HG03175 (cell line): Measurements from ENCODE around the gene IL15RA.
"Not testable (repeated sequence)": the region's sequence is repeated elsewhere in the genome, so short reads cannot be mapped to it uniquely, and the experiment has no call there.

Experiments
- ATAC-seq: cut with Tn5 transposase; IDR thresholded peaks from one replicate; pipeline ENCODE4 v1.9.1; 2021; ENCODE audit warnings: mild to moderate bottlenecking, moderate library complexity; ENCODE audit not compliant: unreplicated experiment

The IL15RA gene

GRCh38 chr10:5970527-5970926 lies 6.8 kb downstream of the IL15RA start:
- no peak for ATAC-seq

- ATAC-seq: no peak
These were observed 7.3 kb downstream of the IL15RA start for GRCh38 chr10:5970066-5970465.

- ATAC-seq: no peak
These were observed 8.5 kb downstream of the IL15RA start for GRCh38 chr10:5968681-5969453.

GRCh38 chr10:5968037-5968680 lies 9.2 kb downstream of the IL15RA start:
- no peak for ATAC-seq

GRCh38 chr10:5965266-5965665 lies 12.1 kb downstream of the IL15RA start:
- ATAC-seq: no peak

GRCh38 chr10:5964736-5965135 lies 12.6 kb downstream of the IL15RA start:
- no peak for ATAC-seq

GRCh38 chr10:5963591-5963990 lies 13.8 kb downstream of the IL15RA start:
- ATAC-seq: no peak

- ATAC-seq: no peak
These were observed 14.3 kb downstream of the IL15RA start for GRCh38 chr10:5963071-5963470.

- ATAC-seq: not testable (repeated sequence)
These were observed 14.9 kb downstream of the IL15RA start for GRCh38 chr10:5962358-5962940.

GRCh38 chr10:5961405-5962100 lies 15.8 kb downstream of the IL15RA start:
- no peak for ATAC-seq

GRCh38 chr10:5960973-5961275 lies 16.4 kb downstream of the IL15RA start:
- ATAC-seq: not testable (repeated sequence)

- ATAC-seq: no peak
These were observed 17.0 kb downstream of the IL15RA start for GRCh38 chr10:5960070-5960972.

GRCh38 chr10:5959581-5960069 lies 17.7 kb downstream of the IL15RA start:
- no peak for ATAC-seq

- no peak for ATAC-seq
These were observed 18.2 kb downstream of the IL15RA start for GRCh38 chr10:5959142-5959541.

- no peak for ATAC-seq
These were observed 18.7 kb downstream of the IL15RA start for GRCh38 chr10:5958675-5959074.

GRCh38 chr10:5958077-5958476 lies 19.3 kb downstream of the IL15RA start:
- ATAC-seq: no peak

- no peak for ATAC-seq
These were observed 21.0 kb downstream of the IL15RA start for GRCh38 chr10:5956146-5956936.

- no peak for ATAC-seq
These were observed 23.7 kb downstream of the IL15RA start for GRCh38 chr10:5953676-5954075.

GRCh38 chr10:5952731-5953385 lies 24.5 kb downstream of the IL15RA start:
- no peak for ATAC-seq
